HG03469 (cell line): ENCODE data around the gene NCAM1.
"Not testable (repeated sequence)": the region's sequence is repeated elsewhere in the genome, so short reads cannot be mapped to it uniquely, and the experiment has no call there.

Experiments used
- ATAC-seq: cut with Tn5 transposase; IDR thresholded peaks from one replicate; pipeline ENCODE4 v1.9.1; 2021; ENCODE audit warnings: mild to moderate bottlenecking, moderate library complexity, moderate number of reproducible peaks; ENCODE audit not compliant: unreplicated experiment

NCAM1 gene

GRCh38 chr11:112961146-112961668 is at the start of gene NCAM1:
Gene NCAM1, plus strand, starts transcription at chr11:112961420.
- no peak for ATAC-seq

GRCh38 chr11:112922606-112923005 is 38.6 kb upstream of the NCAM1 start:
- ATAC-seq, result no peak

GRCh38 chr11:112924836-112925235 is 36.4 kb upstream of the NCAM1 start:
- not testable (repeated sequence) for ATAC-seq

GRCh38 chr11:112925516-112926310 is 35.5 kb upstream of the NCAM1 start:
- no peak for ATAC-seq

- ATAC-seq, result no peak
These were observed 33.1 kb upstream of the NCAM1 start for GRCh38 chr11:112928136-112928535.

GRCh38 chr11:112929432-112929831 is 31.8 kb upstream of the NCAM1 start:
- ATAC-seq, result no peak

GRCh38 chr11:112931703-112932102 is 29.5 kb upstream of the NCAM1 start:
- no peak for ATAC-seq

GRCh38 chr11:112932593-112932992 is 28.6 kb upstream of the NCAM1 start:
- no peak for ATAC-seq

- no peak for ATAC-seq
These were observed 27.2 kb upstream of the NCAM1 start for GRCh38 chr11:112933970-112934369.

GRCh38 chr11:112941104-112941503 is 20.1 kb upstream of the NCAM1 start:
- ATAC-seq, result no peak

GRCh38 chr11:112942966-112943643 is 18.1 kb upstream of the NCAM1 start:
- no peak for ATAC-seq

GRCh38 chr11:112946866-112947265 is 14.4 kb upstream of the NCAM1 start:
- no peak for ATAC-seq

GRCh38 chr11:112949781-112950575 is 11.2 kb upstream of the NCAM1 start:
- ATAC-seq, result no peak

- no peak for ATAC-seq
These were observed 2.5 kb upstream of the NCAM1 start for GRCh38 chr11:112958670-112959069.

GRCh38 chr11:112961751-112962578 is 745 bp downstream of the NCAM1 start:
- no peak for ATAC-seq

- no peak for ATAC-seq
These were observed 1.6 kb downstream of the NCAM1 start for GRCh38 chr11:112962579-112963367.

- ATAC-seq, result no peak
These were observed 2.2 kb downstream of the NCAM1 start for GRCh38 chr11:112963368-112963955.

GRCh38 chr11:112965656-112966055 is 4.4 kb downstream of the NCAM1 start:
- no peak for ATAC-seq

- no peak for ATAC-seq
These were observed 5.3 kb downstream of the NCAM1 start for GRCh38 chr11:112966561-112966960.
